Measurements from ENCODE around the gene PDGFRA. TPM values are rescaled to one million over a fixed set of nuclear protein-coding genes. Genes with fewer than 3 reads are reported as not detected.

Gene PDGFRA
- total RNA-seq, 1 donor from 2014 or later = 232 TPM

- DNase-seq (ENCODE audit: extremely low spot score, unreplicated experiment) = no peak
- Mint-ChIP-seq H3K4me3 (ENCODE audit: unreplicated experiment) (no peak overlapping the region), H3K36me3 (ENCODE audit: unreplicated experiment) (no peaks in the 10 kb centered on the region), H3K27ac (ENCODE audit: unreplicated experiment) (no peak overlapping the region), H3K27me3 (ENCODE audit: unreplicated experiment) (peaks cover 5% of the 10 kb centered on the region), H3K4me1 (ENCODE audit: unreplicated experiment) (no peaks in the 10 kb centered on the region), H3K9me3 (ENCODE audit: unreplicated experiment) (no peaks in the 10 kb centered on the region)
- TF ChIP-seq, protein P1, sequence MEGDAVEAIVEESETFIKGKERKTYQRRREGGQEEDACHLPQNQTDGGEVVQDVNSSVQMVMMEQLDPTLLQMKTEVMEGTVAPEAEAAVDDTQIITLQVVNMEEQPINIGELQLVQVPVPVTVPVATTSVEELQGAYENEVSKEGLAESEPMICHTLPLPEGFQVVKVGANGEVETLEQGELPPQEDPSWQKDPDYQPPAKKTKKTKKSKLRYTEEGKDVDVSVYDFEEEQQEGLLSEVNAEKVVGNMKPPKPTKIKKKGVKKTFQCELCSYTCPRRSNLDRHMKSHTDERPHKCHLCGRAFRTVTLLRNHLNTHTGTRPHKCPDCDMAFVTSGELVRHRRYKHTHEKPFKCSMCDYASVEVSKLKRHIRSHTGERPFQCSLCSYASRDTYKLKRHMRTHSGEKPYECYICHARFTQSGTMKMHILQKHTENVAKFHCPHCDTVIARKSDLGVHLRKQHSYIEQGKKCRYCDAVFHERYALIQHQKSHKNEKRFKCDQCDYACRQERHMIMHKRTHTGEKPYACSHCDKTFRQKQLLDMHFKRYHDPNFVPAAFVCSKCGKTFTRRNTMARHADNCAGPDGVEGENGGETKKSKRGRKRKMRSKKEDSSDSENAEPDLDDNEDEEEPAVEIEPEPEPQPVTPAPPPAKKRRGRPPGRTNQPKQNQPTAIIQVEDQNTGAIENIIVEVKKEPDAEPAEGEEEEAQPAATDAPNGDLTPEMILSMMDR (IDR thresholded peaks at IDR 0.05) = no peak
Measured at GRCh38 chr4:54317690-54318089, 88.6 kb downstream of the PDGFRA start.

- DNase-seq (ENCODE audit: extremely low spot score, unreplicated experiment) = no peak
- Mint-ChIP-seq H3K36me3 (ENCODE audit: unreplicated experiment) (no peaks in the 10 kb centered on the region), H3K4me3 (ENCODE audit: unreplicated experiment) (no peak overlapping the region), H3K27ac (ENCODE audit: unreplicated experiment) (no peak overlapping the region), H3K4me1 (ENCODE audit: unreplicated experiment) (peaks cover 2% of the 10 kb centered on the region), H3K27me3 (ENCODE audit: unreplicated experiment) (no peaks in the 10 kb centered on the region), H3K9me3 (ENCODE audit: unreplicated experiment) (no peaks in the 10 kb centered on the region)
- TF ChIP-seq, protein P1 (IDR thresholded peaks at IDR 0.05) = peak; percentile 88
Measured at GRCh38 chr4:54318904-54319303, 89.8 kb downstream of the PDGFRA start.

DNA sequence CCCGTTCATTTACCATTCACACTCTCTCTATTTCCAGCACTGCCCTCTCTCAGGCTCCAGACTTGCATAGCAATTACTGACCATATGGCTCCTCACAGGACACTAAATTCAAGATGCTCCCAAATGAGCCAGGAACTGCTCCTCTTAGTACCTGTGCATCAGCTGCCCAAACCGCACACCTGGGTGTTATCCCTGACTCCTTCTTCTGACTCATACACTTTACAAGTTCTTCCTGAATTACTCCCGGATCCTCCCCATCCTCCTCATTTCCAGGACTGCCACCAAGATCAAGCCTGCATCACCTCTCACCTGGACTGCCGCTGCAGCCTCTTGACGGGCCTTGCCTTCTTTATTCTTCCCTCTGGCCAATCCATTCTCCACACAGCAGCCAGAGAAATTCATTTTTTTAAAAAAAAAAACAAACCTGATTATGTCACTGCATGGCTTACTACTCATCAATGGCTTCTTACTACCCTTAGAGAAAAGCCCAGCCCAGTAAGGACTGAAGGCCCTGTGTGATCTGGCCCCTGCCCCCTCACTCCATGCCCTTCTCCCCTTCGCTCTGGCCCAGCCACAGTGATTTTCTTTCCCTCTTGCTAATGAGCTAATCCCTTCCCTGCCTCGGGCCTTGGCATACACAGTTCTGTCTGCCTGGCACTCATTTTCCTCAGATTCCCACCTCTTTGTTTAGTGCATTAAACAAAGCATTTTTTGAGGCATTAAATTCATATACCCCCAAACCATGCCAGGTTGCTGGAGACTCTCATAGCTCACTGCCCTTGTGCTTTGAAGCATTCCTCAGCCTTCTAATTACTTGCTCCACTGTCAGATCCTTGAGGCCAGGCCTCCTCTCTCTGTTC is 92.0 kb downstream of the PDGFRA start:
- Mint-ChIP-seq H3K27ac (ENCODE audit: unreplicated experiment) (no peak overlapping the region), H3K36me3 (ENCODE audit: unreplicated experiment) (no peaks in the 10 kb centered on the region), H3K4me1 (ENCODE audit: unreplicated experiment) (peaks cover 2% of the 10 kb centered on the region), H3K4me3 (ENCODE audit: unreplicated experiment) (no peak overlapping the region), H3K9me3 (ENCODE audit: unreplicated experiment) (no peaks in the 10 kb centered on the region), H3K27me3 (ENCODE audit: unreplicated experiment) (no peaks in the 10 kb centered on the region)
- TF ChIP-seq, protein P1 (IDR thresholded peaks at IDR 0.05) = no peak
- DNase-seq (ENCODE audit: extremely low spot score, unreplicated experiment) = no peak

- no peak for DNase-seq (ENCODE audit: extremely low spot score, unreplicated experiment)
- Mint-ChIP-seq H3K27me3 (ENCODE audit: unreplicated experiment) (no peaks in the 10 kb centered on the region), H3K36me3 (ENCODE audit: unreplicated experiment) (no peaks in the 10 kb centered on the region), H3K27ac (ENCODE audit: unreplicated experiment) (no peak overlapping the region), H3K4me1 (ENCODE audit: unreplicated experiment) (peaks cover 2% of the 10 kb centered on the region), H3K9me3 (ENCODE audit: unreplicated experiment) (no peaks in the 10 kb centered on the region), H3K4me3 (ENCODE audit: unreplicated experiment) (no peak overlapping the region)
- TF ChIP-seq, protein P1 (IDR thresholded peaks at IDR 0.05) = peak; percentile 90
Measured at GRCh38 chr4:54322818-54323417, 93.8 kb downstream of the PDGFRA start.

DNA sequence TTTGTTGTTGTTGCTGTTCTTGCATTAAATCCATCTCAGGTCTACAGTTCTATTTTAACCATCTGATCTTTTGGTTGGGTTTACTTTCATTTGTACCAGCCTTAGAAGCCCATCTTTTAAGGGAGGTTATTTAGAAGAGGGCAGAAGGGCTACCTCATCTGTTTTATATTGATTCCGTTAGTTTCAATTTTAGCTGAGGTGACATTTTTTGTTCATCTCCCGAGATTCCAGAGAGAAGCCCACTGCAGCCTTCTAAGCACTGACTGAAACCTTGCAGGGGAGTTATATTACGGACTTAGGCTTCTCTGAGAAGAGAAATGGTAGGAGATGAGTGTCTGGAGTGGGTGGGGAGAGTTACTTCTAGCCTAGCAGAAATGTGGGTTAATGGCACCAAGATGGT is 101.8 kb downstream of the PDGFRA start:
- Mint-ChIP-seq H3K4me1 (ENCODE audit: unreplicated experiment) (peaks cover 23% of the 10 kb centered on the region), H3K27ac (ENCODE audit: unreplicated experiment) (no peak overlapping the region), H3K9me3 (ENCODE audit: unreplicated experiment) (no peaks in the 10 kb centered on the region), H3K27me3 (ENCODE audit: unreplicated experiment) (no peaks in the 10 kb centered on the region), H3K36me3 (ENCODE audit: unreplicated experiment) (no peaks in the 10 kb centered on the region), H3K4me3 (ENCODE audit: unreplicated experiment) (no peak overlapping the region)
- DNase-seq (ENCODE audit: extremely low spot score, unreplicated experiment) = no peak
- TF ChIP-seq, protein P1 (IDR thresholded peaks at IDR 0.05) = no peak
